ENCODE data around the gene IGFBP6.
"Not testable (repeated sequence)": the region's sequence is repeated elsewhere in the genome, so short reads cannot be mapped to it uniquely, and the experiment has no call there.

IGFBP6 gene

DNA sequence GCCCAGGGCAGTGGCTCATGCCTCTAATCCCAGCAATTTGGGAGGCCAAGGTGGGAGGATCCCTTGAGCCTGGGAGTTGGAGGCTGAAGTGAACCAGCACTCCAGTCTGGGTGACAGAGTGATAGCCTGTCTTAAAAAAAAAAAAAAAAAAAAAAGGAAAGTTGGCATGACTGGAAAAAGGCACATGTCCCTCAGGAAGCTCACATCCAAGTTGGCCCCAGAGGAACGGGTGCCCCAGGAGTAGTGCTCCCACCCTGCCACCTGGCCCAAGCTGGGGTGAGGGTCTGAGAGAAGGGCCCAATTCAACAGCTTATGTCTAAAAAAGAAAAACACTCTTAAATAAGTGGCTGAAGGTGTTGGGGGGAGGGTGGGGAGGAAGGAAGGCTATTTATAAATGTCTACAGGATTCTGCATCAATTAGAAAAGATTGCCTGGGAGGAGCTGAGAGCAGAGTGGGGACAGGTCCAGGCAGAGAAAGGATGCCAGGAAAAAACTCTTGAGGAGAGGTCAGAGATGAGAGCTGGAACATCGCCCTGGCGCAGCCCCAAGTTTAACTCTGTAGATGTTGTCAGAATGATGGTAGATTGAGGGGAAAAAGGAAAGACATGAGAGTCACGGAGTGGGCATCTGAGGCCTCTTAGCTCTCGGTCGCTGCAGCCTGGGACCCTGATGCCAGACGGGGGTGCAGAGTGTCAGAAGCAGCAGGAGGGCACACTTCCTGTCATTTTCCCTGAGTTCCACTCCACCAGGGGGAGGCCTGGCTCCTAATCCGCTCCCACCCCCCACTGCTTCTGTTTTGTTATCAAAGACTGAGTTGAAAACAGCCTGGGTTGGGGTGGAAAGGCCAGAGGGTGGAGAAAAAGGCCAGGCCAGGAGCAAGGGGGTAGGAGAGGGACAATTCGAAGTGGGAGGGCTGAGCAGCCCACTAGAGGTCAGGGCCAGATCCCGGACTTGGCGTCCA, 25.6 kb upstream of the IGFBP6 start:
- DNase-seq: no peak

GRCh38 chr12:53073881-53074280, 23.6 kb upstream of the IGFBP6 start:
- no peak for DNase-seq

DNA sequence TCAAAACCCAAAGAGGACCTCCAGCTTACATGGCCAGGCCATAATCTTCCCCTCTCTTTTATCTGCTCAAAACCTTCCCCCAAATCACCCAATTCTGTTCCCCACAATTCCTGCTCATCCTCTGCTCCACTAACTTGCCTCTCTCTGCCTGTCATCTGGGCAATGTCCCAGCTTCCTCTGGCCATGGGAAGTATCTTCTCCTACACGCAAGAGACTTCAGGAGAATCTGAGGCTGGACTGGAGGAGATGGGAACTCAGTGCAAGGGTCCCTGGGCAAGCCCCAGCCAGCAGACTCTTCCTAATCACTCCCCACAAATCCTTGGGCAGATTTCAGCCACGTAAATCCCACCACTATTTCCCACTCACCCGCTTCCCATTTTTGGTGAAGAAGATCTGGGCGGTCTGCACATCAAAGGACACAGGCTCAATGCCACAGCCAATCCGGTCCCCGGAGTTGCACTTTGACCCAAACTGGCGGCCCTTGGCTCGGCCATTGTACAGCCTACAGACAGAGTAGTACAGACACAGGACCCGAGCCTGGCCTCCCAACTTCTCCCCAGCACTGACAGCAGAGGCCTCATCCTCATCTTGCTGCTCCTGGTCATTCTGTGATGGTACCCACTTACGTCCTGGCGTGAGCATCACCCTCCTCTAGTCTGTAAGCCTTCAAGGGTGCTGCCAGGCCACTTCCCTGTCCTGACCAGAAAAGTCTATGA, 23.0 kb upstream of the IGFBP6 start:
- DNase-seq: no peak

DNA sequence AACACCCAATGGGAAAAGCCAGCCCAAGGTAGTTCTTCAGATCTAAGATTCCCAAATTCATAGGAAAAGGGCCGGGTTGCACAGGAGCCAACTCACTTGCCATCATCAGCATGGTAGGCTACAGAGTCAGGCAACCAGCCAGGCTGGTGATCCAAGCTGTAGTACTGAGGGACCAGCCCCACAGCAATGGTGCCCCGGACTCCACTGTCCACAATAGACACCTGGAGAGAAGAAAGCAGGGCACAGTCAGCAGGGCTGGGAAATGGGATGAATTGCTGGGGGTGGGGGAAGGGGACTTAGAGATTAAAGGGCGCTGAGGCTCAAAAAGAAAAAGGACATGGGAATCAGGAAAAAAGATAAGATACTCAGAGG, 22.5 kb upstream of the IGFBP6 start:
- no peak for DNase-seq

- DNase-seq: no peak
Measured at GRCh38 chr12:53076461-53076860, 21.0 kb upstream of the IGFBP6 start.

- no peak for DNase-seq
Measured at GRCh38 chr12:53077030-53077429, 20.4 kb upstream of the IGFBP6 start.

GRCh38 chr12:53078425-53079225, 18.8 kb upstream of the IGFBP6 start:
- DNase-seq: peak; percentile 50

GRCh38 chr12:53079226-53080117, 18.0 kb upstream of the IGFBP6 start, which contains the start of gene SPRYD3:
SPRYD3 (minus strand) TSS chr12:53079390; CDS start chr12:53079333, 57 bp downstream.
- DNase-seq: peak; percentile 97

DNA sequence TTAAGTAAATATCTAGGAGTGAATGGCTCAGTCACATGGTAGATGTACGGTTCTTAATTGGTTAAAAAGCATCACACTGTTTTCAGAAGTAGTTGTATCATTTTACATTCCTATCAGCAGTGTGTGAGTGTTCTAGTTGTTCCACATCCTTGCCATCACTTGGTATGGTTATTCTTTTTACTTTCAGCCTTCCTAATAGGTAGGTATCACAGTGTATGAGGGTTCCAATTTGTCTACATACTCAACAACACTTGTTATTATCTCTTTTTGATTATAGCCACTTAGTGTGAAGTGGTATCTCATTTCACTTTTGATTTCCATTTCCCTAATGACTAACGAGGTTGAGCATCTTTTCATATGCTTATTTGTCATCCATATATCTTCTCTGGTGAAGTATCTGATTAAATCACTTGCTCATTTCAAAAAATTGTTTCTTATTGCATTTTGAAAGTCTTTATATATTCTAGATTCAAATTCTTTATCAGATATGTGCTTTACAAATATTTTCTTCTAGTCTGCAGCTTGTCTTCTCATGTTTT, 14.8 kb upstream of the IGFBP6 start:
- no peak for DNase-seq

- no peak for DNase-seq
Measured at GRCh38 chr12:53086361-53086760, 11.1 kb upstream of the IGFBP6 start.

GRCh38 chr12:53090105-53090504, 7.4 kb upstream of the IGFBP6 start:
- no peak for DNase-seq

- DNase-seq: no peak
Measured at GRCh38 chr12:53090554-53090953, 6.9 kb upstream of the IGFBP6 start.

- DNase-seq: no peak
Measured at GRCh38 chr12:53091756-53092155, 5.7 kb upstream of the IGFBP6 start.

- DNase-seq: no peak
Measured at GRCh38 chr12:53093777-53094393, 3.6 kb upstream of the IGFBP6 start.

DNA sequence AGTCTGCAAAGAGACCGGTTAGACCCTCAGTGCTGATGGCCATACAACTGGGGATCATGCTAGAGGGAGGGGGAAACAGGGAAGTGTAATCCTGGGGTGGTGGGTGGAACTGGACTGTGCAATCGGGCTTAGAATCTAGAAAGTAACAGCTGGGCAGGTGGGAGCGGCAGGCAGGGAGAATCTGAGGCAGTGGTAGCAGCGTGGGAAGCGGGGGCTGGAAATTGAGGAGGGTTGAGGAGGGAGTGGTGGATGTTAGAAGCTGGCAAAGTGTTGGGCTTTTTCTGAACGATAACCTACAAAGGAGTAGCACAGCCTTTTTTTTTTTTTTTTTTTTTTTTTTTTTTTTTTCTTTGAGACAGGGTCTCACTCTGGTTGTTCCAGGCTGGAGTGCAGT, 3.1 kb upstream of the IGFBP6 start:
- no peak for DNase-seq

- DNase-seq: not testable (repeated sequence)
Measured at GRCh38 chr12:53094796-53095595, 2.5 kb upstream of the IGFBP6 start.

- not testable (repeated sequence) for DNase-seq
Measured at GRCh38 chr12:53095596-53095895, 1.9 kb upstream of the IGFBP6 start.

- DNase-seq: no peak
Measured at GRCh38 chr12:53096089-53096741, 1.3 kb upstream of the IGFBP6 start.

DNA sequence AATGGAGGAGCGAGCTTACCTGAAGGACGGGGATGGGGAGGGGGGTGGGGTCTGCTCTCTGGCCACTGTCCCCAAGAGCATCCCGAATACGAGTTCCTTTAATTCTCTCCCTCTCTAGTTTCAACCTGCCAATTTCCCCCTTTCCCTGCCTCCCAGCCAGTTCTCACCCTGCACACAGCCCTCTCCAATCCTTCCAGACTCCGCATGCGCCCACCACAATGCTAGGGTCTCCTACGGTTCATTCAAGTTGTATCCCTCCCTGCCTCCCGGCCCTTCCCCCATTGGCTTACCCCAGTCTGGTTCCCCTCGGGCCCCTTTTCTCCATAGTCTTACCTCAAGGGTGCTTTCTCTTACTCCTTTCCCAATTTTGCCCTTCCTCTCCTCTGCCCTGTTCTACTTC, 708 bp upstream of the IGFBP6 start:
- no peak for DNase-seq

- no peak for DNase-seq
Measured at GRCh38 chr12:53097207-53097563, 282 bp upstream of the IGFBP6 start.

Data from stimulated activated CD4-positive, alpha-beta T cell treated with anti-CD3 and anti-CD28 coated beads, Interleukin-4, amount 100 ng/mL, for 24 hours (primary cell).